BJ (cell line): ENCODE results near the gene ANAPC13. TPM values are rescaled to one million over a fixed set of nuclear protein-coding genes. Genes with fewer than 3 reads are reported as not detected.

ENCODE experiments used
- CTCF ChIA-PET: fragments of 350-600 bp; formaldehyde crosslinking; extraction: SDS; loops from one replicate; lab custom pipeline; 2021; ENCODE audit warnings: antibody characterized with exemption, inconsistent platforms; lab: Yijun Ruan, JAX
- POLR2A ChIA-PET: fragments of 300-600 bp; sonication (Branson Sonifier 250); formaldehyde crosslinking; extraction: SDS; loops from one replicate; lab custom pipeline; 2021; ENCODE audit warnings: antibody characterized with exemption; lab: Charles Lee
- DNase-seq: peaks from one replicate; pipeline ENCODE4 v3.0.0-alpha.2; 2011; ENCODE audit warnings: low read depth
- H3K27me3 ChIP-seq: 2 replicates; pipeline ENCODE4 v1.6.0; 2011; ENCODE audit warnings: low read length; ENCODE audit not compliant: control insufficient read depth, insufficient read depth
- H3K36me3 ChIP-seq: 2 replicates; pipeline ENCODE4 v1.5.1; 2011; ENCODE audit warnings: low read length; ENCODE audit not compliant: control insufficient read depth, insufficient read depth
- H3K4me3 ChIP-seq: 2 replicates; pipeline ENCODE4 v1.5.1; 2011; ENCODE audit warnings: low read depth, mild to moderate bottlenecking, control low read depth, low read length
- polyA plus RNA-seq: library from polyadenylated mRNA; depleted of rRNA; stranded (reverse); fragments of >200 nt; gene quantifications from 2 replicates; pipeline ENCODE4 v1.2.3, GENCODE V29; 2011
- TF ChIP-seq, protein P1 (sequence below): IDR thresholded peaks from 2 replicates; pipeline ENCODE4 v1.5.1; 2011; ENCODE audit warnings: low read depth, mild to moderate bottlenecking, control low read depth, inconsistent platforms, low read length, moderate library complexity; ENCODE audit not compliant: insufficient read depth

ANAPC13 gene
- polyA plus RNA-seq, 1 experiment: 54.6 TPM

DNA sequence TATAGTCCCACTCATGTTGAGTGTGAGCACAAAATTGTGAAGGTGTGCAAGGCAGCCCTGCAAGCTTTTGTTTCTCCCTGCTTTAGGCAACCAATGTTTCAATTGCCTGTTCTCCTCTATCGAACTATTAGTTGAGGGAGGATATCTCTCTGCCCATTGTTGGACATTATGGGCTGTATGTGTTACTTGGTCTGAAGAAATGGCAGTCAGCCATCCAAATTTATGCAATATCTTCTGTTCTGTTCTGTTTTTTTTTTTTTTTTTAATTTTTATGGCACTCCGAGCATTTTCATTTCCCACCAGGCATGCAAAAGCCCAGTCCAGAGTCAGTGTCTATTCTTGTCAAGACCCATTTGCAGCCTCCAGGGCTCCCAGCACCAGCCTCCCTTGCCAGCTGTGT, 44.0 kb downstream of the ANAPC13 start:
- CTCF ChIA-PET: interaction anchor here (1.0 kb wide), 1 partner anchor 9 kb away, joined by 4 read pairs; no protein-coding TSS in a partner anchor
- no peaks in the 10 kb centered on the region for H3K27me3 ChIP-seq
- TF ChIP-seq, protein P1, sequence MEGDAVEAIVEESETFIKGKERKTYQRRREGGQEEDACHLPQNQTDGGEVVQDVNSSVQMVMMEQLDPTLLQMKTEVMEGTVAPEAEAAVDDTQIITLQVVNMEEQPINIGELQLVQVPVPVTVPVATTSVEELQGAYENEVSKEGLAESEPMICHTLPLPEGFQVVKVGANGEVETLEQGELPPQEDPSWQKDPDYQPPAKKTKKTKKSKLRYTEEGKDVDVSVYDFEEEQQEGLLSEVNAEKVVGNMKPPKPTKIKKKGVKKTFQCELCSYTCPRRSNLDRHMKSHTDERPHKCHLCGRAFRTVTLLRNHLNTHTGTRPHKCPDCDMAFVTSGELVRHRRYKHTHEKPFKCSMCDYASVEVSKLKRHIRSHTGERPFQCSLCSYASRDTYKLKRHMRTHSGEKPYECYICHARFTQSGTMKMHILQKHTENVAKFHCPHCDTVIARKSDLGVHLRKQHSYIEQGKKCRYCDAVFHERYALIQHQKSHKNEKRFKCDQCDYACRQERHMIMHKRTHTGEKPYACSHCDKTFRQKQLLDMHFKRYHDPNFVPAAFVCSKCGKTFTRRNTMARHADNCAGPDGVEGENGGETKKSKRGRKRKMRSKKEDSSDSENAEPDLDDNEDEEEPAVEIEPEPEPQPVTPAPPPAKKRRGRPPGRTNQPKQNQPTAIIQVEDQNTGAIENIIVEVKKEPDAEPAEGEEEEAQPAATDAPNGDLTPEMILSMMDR: no peak
- no peaks in the 10 kb centered on the region for H3K36me3 ChIP-seq
- POLR2A ChIA-PET: no interaction called here
- H3K4me3 ChIP-seq: no peak overlapping the region
- no peak for DNase-seq

DNA sequence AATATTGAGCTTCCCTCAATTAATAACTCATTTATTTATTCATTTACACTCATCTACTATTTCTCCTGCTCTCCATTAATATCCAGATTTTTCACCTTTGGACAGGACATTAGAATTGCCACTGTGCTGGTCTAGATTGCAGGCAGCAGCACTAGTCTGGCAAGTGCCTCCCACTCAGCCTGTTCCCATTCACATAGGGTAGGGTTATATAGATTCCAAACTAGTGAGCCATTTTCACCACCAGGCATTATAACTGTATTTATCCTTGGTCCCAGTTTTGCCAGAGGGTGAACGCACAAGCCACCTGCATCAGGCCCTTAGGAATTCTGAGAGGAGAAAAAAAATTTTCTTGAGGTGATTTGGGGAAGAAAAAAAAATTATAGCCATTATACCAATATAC, 44.5 kb downstream of the ANAPC13 start:
- ChIA-PET CTCF (interaction anchor here (1.1 kb wide), 1 partner anchor 10 kb away, joined by 4 read pairs; no protein-coding TSS in a partner anchor), POLR2A (no interaction called here)
- Histone ChIP-seq H3K4me3 (no peak overlapping the region), H3K36me3 (no peaks in the 10 kb centered on the region), H3K27me3 (no peaks in the 10 kb centered on the region)
- TF ChIP-seq, protein P1: no peak
- no peak for DNase-seq

DNA sequence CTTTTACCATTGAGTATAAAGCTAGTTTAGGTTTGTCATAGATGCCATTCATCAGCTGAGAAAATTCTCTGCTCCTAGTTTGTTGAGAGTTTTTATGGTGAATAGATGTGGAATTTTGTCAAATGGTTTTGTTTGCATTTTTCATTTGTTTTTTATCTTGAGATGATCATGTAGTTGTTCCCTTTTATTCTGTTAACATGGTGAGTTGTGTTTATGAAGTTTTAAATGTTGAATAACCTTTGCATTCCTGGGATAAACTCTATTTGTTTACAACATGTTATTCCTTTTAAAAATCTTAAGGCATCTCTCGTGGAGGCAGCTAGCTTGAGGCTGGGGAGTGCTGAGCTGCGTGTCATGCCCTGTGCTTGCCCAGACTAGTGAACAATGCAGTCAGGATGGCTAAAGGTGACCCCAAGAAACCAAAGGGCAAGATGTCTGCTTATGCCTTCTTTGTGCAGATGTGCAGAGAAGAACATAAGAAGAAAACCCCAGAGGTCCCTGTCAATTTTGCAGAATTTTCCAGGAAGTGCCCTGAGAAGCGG, 48.5 kb downstream of the ANAPC13 start:
- H3K27me3 ChIP-seq: no peaks in the 10 kb centered on the region
- TF ChIP-seq, protein P1: no peak
- no peak overlapping the region for H3K4me3 ChIP-seq
- DNase-seq: no peak
- CTCF ChIA-PET: interaction anchor here (1.0 to 1.5 kb wide), 3 partner anchors 8 to 71 kb away, joined by 3 to 7 read pairs (median 3); no protein-coding TSS in a partner anchor
- no peaks in the 10 kb centered on the region; the same call in 1 of the 2 replicates for H3K36me3 ChIP-seq
- POLR2A ChIA-PET: no interaction called here

DNA sequence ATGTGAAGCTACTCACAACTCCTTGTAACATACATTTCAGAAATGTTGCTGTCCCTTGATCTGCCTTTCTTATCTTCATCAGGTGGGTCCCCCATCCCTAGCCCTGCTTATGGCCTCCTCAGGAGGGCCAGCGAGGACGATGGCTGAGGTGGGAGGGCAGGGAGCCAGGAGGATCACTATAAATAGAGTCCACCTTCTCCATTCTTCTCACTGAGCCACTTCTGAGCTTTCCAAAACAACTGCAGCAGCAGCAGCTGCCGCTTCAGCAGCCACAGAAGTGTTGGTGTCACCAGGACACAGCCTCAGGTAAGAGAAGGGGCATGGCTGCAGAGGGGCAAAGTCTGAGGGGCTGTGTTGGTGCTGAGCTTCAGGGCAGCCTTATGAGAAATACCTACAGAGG, 53.5 kb downstream of the ANAPC13 start:
- Histone ChIP-seq H3K4me3 (no peak overlapping the region), H3K27me3 (no peaks in the 10 kb centered on the region), H3K36me3 (no peaks in the 10 kb centered on the region; the same call in 1 of the 2 replicates)
- CTCF ChIA-PET: interaction anchor here (0.8 to 1.0 kb wide), 2 partner anchors 10 to 15 kb away, joined by 4 read pairs; no protein-coding TSS in a partner anchor
- POLR2A ChIA-PET: interaction anchor here (0.7 kb wide), 1 partner anchor 634 kb away, joined by 3 read pairs; no protein-coding TSS in a partner anchor
- TF ChIP-seq, protein P1: no peak
- DNase-seq: no peak

DNA sequence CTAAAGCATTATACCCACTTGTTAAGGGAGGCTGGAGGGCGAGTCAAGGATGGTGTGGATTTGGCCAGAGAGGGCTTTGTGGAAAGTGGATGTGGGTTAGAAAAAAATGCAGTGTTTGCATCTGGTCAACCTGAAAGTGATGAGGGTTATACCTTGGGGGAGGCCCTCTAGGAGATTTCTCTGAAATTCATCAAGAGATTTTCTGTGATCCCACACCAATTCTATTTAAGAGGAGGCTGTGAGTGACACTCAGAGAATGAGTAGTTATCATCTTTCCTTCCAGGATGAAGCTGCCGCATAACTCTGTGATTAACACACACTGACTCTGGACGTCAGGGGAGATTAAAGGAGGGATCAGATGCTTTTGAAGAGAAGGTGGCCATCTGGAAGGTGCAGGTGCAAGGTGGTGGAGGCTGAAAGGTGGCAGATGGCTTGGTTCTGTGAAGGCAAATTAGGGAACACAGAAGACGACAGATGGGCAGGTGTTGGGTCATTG, 54.8 kb downstream of the ANAPC13 start:
- no peaks in the 10 kb centered on the region for H3K27me3 ChIP-seq
- CTCF ChIA-PET: interaction anchor here (1.3 kb wide), 1 partner anchor 18 kb away, joined by 3 read pairs; no protein-coding TSS in a partner anchor
- TF ChIP-seq, protein P1: no peak
- no peaks in the 10 kb centered on the region; the same call in 1 of the 2 replicates for H3K36me3 ChIP-seq
- no peak for DNase-seq
- POLR2A ChIA-PET: no interaction called here
- no peak overlapping the region for H3K4me3 ChIP-seq
